Measurements from ENCODE around the gene SVOPL. TPM values are rescaled to one million over a fixed set of nuclear protein-coding genes. Genes with fewer than 3 reads are reported as not detected.

Gene SVOPL
- total RNA-seq, 2 donors from 2014 or later: not detected

DNA sequence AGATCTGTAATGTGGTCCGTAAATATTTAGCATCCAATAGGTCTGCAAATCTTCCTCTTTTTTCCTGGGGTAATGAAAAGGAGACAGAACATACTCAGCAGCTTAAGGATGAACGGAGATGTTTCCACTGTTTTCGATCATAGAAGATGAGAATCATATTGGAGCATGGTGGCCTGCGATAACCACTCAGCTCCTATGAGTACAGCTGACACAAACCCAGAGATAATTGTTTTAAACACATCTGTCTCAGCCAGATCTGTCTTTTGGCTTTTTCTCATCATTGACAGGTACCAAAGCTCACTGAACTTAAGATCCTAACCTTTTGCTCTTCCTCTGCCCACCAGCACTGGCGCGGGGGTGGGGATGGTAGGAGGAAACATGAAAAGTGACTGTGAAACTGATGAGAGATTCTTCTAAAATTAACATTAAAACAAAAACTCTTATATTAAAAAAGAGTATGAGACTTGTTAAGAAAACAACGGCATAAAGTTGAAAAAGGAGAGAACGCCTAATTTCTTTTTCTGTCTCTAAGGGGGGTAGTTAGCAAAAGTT, 71.0 kb downstream of the SVOPL start:
- no peak for ATAC-seq
- H3K27me3 Mint-ChIP-seq: peaks cover 15% of the 10 kb centered on the region
- H3K27ac Mint-ChIP-seq: no peak overlapping the region
- H3K4me3 Mint-ChIP-seq: no peak overlapping the region
- peaks cover 14% of the 10 kb centered on the region for H3K4me1 Mint-ChIP-seq
- H3K9me3 ChIP-seq (ENCODE audit: control insufficient read depth, low read length, poor library complexity, severe bottlenecking): no peaks in the 10 kb centered on the region
- no peak for DNase-seq
- H3K36me3 Mint-ChIP-seq (ENCODE audit: low read depth): no peaks in the 10 kb centered on the region

DNA sequence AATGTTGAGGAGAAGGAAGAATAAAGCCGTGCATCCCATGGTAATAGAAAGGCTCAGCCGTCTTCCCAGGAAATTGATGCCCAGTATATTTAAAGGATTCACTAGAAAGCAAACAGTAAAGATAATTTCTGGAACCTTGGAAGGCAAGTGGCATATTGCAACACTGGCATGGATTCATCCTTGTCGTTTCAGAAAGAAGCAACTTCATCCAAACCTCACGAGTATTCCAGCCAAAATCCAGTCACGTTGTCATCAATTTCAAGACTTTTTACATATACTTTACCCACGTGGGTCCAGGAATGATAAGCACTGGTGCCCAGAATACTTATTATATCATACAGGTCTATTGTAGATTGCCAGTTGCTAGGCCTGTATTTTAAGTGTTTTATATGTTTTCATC, 73.8 kb downstream of the SVOPL start:
- no peaks in the 10 kb centered on the region for H3K9me3 ChIP-seq (ENCODE audit: control insufficient read depth, low read length, poor library complexity, severe bottlenecking)
- peaks cover 9% of the 10 kb centered on the region for H3K27me3 Mint-ChIP-seq
- no peak overlapping the region for H3K27ac Mint-ChIP-seq
- no peak overlapping the region for H3K4me3 Mint-ChIP-seq
- DNase-seq (no peak), ATAC-seq (no peak)
- H3K4me1 Mint-ChIP-seq: peaks cover 18% of the 10 kb centered on the region
- no peaks in the 10 kb centered on the region for H3K36me3 Mint-ChIP-seq (ENCODE audit: low read depth)

DNA sequence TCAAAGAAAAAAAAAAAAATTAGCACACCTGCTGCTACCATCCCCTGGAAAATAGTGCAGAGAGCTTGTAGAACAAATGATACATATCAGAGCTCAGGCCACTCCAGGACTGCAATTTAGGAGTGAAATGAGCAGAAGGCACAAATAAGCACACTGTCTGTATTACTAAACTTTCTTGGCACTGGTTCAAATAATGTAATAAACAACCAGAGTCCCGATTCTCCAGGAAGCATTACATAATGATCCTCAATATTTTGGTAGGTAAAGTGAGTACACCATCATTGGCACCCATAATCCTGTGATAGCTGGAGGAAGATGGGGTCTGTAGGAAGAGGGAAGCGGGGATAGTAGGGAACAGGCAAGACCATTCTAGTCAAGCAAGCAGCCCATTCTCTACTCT, 74.3 kb downstream of the SVOPL start:
- DNase-seq: no peak
- no peaks in the 10 kb centered on the region for H3K36me3 Mint-ChIP-seq (ENCODE audit: low read depth)
- no peak for ATAC-seq
- no peak overlapping the region for H3K4me3 Mint-ChIP-seq
- peaks cover 9% of the 10 kb centered on the region for H3K27me3 Mint-ChIP-seq
- no peaks in the 10 kb centered on the region for H3K9me3 ChIP-seq (ENCODE audit: control insufficient read depth, low read length, poor library complexity, severe bottlenecking)
- no peak overlapping the region for H3K27ac Mint-ChIP-seq
- H3K4me1 Mint-ChIP-seq: peaks cover 18% of the 10 kb centered on the region

- DNase-seq: no peak
Observed at GRCh38 chr7:138625849-138626230, 75.3 kb downstream of the SVOPL start.

GRCh38 chr7:138625084-138625848, 75.9 kb downstream of the SVOPL start:
- DNase-seq (no peak), ATAC-seq (peak; percentile 55)
- peak overlapping the region; percentile 82 for H3K27ac Mint-ChIP-seq
- H3K27me3 Mint-ChIP-seq: peaks cover 16% of the 10 kb centered on the region
- peak overlapping the region; percentile 52 for H3K4me3 Mint-ChIP-seq
- H3K4me1 Mint-ChIP-seq: peaks cover 18% of the 10 kb centered on the region
- H3K36me3 Mint-ChIP-seq (ENCODE audit: low read depth): peaks cover 2% of the 10 kb centered on the region
- no peaks in the 10 kb centered on the region for H3K9me3 ChIP-seq (ENCODE audit: control insufficient read depth, low read length, poor library complexity, severe bottlenecking)

More at GRCh38 chr7:138625849-138626230, 75.3 kb downstream of the SVOPL start:
- H3K4me3 Mint-ChIP-seq: no peak overlapping the region
- no peak overlapping the region for H3K27ac Mint-ChIP-seq
- no peaks in the 10 kb centered on the region for H3K36me3 Mint-ChIP-seq (ENCODE audit: low read depth)
- peaks cover 18% of the 10 kb centered on the region for H3K4me1 Mint-ChIP-seq
- ATAC-seq: no peak
- peaks cover 11% of the 10 kb centered on the region for H3K27me3 Mint-ChIP-seq
- H3K9me3 ChIP-seq (ENCODE audit: control insufficient read depth, low read length, poor library complexity, severe bottlenecking): no peaks in the 10 kb centered on the region

DNA sequence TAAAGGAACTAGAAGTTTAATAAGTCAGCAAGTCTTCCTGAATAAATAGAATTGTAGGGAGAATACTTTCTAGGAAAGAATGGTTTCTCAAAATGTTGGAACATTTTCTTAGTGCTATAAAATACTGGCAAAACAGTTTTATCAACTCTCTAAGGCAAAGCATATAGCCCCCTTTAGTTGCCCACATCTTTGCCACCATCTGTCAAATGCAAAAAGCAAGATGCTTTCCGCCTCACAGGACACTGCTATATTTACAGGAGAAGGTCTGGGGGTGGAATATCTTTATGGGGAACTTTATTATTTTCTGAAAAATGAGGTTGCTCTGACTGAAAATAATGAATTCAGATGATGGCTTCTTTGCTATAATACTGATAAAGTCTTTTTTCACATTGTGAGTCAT, 78.3 kb downstream of the SVOPL start:
- Mint-ChIP-seq H3K27me3 (peaks cover 7% of the 10 kb centered on the region), H3K4me1 (peaks cover 20% of the 10 kb centered on the region), H3K4me3 (no peak overlapping the region), H3K36me3 (ENCODE audit: low read depth) (peaks cover 2% of the 10 kb centered on the region), H3K27ac (no peak overlapping the region)
- no peaks in the 10 kb centered on the region for H3K9me3 ChIP-seq (ENCODE audit: control insufficient read depth, low read length, poor library complexity, severe bottlenecking)
- ATAC-seq (no peak), DNase-seq (no peak)

DNA sequence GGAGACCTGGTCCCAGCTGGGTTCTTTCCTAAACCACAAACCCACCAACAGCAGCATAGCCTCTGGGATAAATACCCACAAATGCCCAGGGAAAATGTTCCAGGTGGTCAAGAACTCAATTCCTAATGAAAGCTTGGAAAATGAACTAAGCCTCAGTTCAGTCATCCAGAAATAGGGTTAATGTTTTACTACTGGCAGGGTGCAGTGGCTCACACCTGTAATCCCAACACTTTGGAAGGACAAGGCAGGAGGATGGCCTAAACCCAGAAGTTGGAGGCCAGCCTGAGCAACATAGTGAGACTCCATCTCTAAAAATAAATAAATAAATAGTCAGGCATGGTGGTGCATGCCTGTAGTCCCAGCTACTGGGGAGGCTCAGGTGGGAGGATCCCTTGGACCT, 82.2 kb downstream of the SVOPL start:
- H3K27me3 Mint-ChIP-seq: peaks cover 7% of the 10 kb centered on the region
- no peak overlapping the region for H3K27ac Mint-ChIP-seq
- DNase-seq (no peak), ATAC-seq (no peak)
- H3K9me3 ChIP-seq (ENCODE audit: control insufficient read depth, low read length, poor library complexity, severe bottlenecking): no peaks in the 10 kb centered on the region
- H3K36me3 Mint-ChIP-seq (ENCODE audit: low read depth): peaks cover 2% of the 10 kb centered on the region
- peaks cover 2% of the 10 kb centered on the region for H3K4me1 Mint-ChIP-seq
- H3K4me3 Mint-ChIP-seq: no peak overlapping the region

GRCh38 chr7:138618506-138618905, 82.7 kb downstream of the SVOPL start:
- DNase-seq (no peak), ATAC-seq (no peak)
- no peak overlapping the region for H3K27ac Mint-ChIP-seq
- H3K27me3 Mint-ChIP-seq: peaks cover 7% of the 10 kb centered on the region
- no peak overlapping the region for H3K4me3 Mint-ChIP-seq
- peaks cover 2% of the 10 kb centered on the region for H3K36me3 Mint-ChIP-seq (ENCODE audit: low read depth)
- no peaks in the 10 kb centered on the region for H3K9me3 ChIP-seq (ENCODE audit: control insufficient read depth, low read length, poor library complexity, severe bottlenecking)
- peaks cover 2% of the 10 kb centered on the region for H3K4me1 Mint-ChIP-seq

DNA sequence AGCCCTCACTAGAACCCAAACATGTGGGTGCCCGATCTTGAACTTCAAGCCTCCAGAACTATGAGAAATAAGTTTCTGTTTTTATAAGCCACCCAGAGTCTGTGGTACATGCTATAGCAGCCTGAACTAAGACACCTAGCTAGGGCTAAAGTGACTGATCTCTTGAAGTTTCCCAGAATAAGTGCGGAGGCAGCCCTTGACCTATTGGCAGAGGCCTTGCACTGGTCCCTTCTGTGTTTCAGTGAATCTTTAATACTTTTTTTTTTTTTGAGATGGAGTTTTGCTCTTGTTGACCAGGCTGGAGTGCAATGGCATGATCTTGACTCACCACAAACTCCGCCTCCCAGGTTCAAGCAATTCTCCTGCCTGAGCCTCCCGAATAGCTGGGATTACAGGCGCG, 85.1 kb downstream of the SVOPL start:
- no peak for DNase-seq
- ATAC-seq: no peak
- no peaks in the 10 kb centered on the region for H3K9me3 ChIP-seq (ENCODE audit: control insufficient read depth, low read length, poor library complexity, severe bottlenecking)
- H3K27me3 Mint-ChIP-seq: peaks cover 7% of the 10 kb centered on the region
- peaks cover 2% of the 10 kb centered on the region for H3K4me1 Mint-ChIP-seq
- no peak overlapping the region for H3K4me3 Mint-ChIP-seq
- peaks cover 2% of the 10 kb centered on the region for H3K36me3 Mint-ChIP-seq (ENCODE audit: low read depth)
- no peak overlapping the region for H3K27ac Mint-ChIP-seq

DNA sequence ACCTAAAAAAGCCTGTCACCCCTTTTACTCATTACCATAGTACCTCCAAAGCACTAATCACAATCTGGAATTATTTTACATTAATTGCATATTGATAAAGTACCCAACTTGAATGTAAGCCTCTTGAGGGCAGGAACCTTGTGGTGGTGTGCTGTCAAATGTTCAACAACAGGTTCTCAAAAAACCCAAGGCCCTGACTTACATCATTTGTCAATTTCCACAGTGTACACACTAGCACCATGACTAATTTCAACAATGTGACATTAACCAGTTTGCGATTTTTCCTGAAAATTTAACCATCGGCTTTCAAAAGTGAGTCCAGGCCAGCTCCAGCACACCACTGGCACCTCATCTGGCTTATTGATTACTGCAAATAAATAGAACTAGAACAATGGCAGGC, 87.5 kb downstream of the SVOPL start:
- ATAC-seq (no peak), DNase-seq (no peak)
- H3K27ac Mint-ChIP-seq: no peak overlapping the region
- peaks cover 2% of the 10 kb centered on the region for H3K4me1 Mint-ChIP-seq
- no peaks in the 10 kb centered on the region for H3K9me3 ChIP-seq (ENCODE audit: control insufficient read depth, low read length, poor library complexity, severe bottlenecking)
- H3K36me3 Mint-ChIP-seq (ENCODE audit: low read depth): no peaks in the 10 kb centered on the region
- H3K4me3 Mint-ChIP-seq: no peak overlapping the region
- H3K27me3 Mint-ChIP-seq: no peaks in the 10 kb centered on the region

DNA sequence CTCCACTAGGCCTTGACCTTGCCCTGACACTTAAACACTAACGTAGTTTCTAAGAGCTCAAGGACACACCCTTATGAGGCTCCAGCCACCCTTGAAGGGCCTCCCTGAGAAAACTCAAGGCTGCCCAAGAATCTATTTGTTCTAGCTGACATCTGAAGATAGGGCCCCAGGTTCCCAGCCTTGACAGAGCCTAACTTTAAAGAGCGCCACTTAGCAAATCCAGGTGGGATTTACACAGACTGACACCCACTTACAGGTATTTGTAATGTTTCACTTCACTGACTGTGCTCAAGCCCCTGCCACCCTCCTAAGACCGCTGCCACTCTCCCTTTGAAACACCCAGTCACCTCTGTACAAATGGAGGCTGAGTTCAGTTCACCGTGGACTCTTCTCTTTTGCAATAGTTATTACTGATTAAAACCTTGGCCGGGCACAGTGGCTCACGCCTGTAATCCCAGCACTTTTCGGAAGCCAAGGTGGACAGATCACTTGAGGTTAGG, 90.4 kb downstream of the SVOPL start:
- H3K27ac Mint-ChIP-seq: no peak overlapping the region

GRCh38 chr7:138608275-138608674, 92.9 kb downstream of the SVOPL start:
- ATAC-seq (no peak), DNase-seq (no peak)
- peaks cover 14% of the 10 kb centered on the region for H3K4me1 Mint-ChIP-seq
- H3K36me3 Mint-ChIP-seq (ENCODE audit: low read depth): peaks cover 2% of the 10 kb centered on the region
- H3K27ac Mint-ChIP-seq: peak overlapping the region; percentile 6
- peak overlapping the region; percentile 12 for H3K4me3 Mint-ChIP-seq
- H3K9me3 ChIP-seq (ENCODE audit: control insufficient read depth, low read length, poor library complexity, severe bottlenecking): no peaks in the 10 kb centered on the region
- H3K27me3 Mint-ChIP-seq: no peaks in the 10 kb centered on the region

More for the DNA sequence above, 90.4 kb downstream of the SVOPL start:
- Mint-ChIP-seq H3K4me1 (peaks cover 14% of the 10 kb centered on the region), H3K27me3 (no peaks in the 10 kb centered on the region), H3K4me3 (no peak overlapping the region), H3K36me3 (ENCODE audit: low read depth) (peaks cover 2% of the 10 kb centered on the region)
- DNase-seq: no peak
- no peak for ATAC-seq
- no peaks in the 10 kb centered on the region for H3K9me3 ChIP-seq (ENCODE audit: control insufficient read depth, low read length, poor library complexity, severe bottlenecking)

DNA sequence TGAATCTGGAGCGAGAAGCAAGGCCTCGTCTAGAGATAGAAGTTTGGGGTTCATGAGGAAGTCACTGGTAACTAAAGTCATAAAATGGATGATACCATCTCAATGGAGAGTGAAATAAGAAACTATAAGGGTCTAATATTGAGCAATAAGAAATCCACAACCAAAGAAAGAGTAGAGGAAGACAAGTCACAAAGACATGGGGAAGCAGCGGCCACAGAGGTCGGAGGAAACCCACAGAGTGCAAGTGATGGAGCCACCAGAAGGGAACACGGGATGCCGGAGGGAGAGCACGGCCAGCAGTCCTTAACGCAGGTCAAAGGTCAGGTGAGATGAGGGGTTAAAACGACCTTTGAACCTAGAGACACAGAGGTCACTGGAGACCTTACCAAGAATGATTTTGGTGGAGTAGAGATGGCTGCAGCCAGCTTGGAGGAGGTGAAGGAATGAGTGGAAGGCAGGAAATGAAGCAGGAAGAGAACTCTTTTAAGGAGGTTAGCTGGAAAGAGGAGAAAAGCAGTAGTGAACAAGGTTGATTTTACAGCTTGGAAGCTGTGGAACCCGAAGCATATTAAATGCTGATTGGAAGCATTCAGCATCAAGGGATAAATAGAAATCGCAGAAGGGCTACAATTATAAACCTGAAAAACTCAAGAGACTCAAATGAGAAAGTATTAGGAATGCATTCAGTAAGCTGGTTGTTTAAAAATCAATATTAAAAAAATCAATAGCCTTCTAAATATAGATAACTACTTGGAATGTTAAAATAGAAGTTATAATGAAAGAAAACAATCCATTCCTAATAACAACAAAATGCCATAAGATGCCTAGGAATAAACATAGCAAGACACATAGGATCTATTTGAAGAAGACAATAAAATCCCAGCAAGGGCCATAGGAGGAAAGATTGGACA, 93.7 kb downstream of the SVOPL start:
- Mint-ChIP-seq H3K4me1 (peaks cover 18% of the 10 kb centered on the region), H3K27me3 (no peaks in the 10 kb centered on the region), H3K27ac (peak overlapping the region; percentile 6), H3K36me3 (ENCODE audit: low read depth) (peaks cover 2% of the 10 kb centered on the region), H3K4me3 (no peak overlapping the region)
- DNase-seq: no peak
- H3K9me3 ChIP-seq (ENCODE audit: control insufficient read depth, low read length, poor library complexity, severe bottlenecking): no peaks in the 10 kb centered on the region
- ATAC-seq: no peak
